IMR-90 (cell line): ENCODE measurements around the gene SORBS1.

ENCODE experiments used
- BHLHE40 ChIP-seq: fragments of 150-350 bp; IDR thresholded peaks from 2 replicates; pipeline ENCODE4 v1.6.1; 2016; ENCODE audit warnings: mild to moderate bottlenecking, low read depth, low read length
- CEBPB ChIP-seq: IDR thresholded peaks from 2 replicates; pipeline ENCODE4 v1.6.1; 2012; ENCODE audit warnings: low read depth, low read length, improper control_type of control experiment
- POLR2A ChIP-seq: IDR thresholded peaks from 2 replicates; pipeline ENCODE4 v1.6.1; 2012; ENCODE audit warnings: mild to moderate bottlenecking, low read depth, low read length
- RCOR1 ChIP-seq: IDR thresholded peaks from 2 replicates; pipeline ENCODE4 v1.6.1; 2012; ENCODE audit warnings: mild to moderate bottlenecking, low read length, improper control_type of control experiment; ENCODE audit not compliant: insufficient replicate concordance
- TF ChIP-seq, protein P1 (sequence below): conservative IDR thresholded peaks from 2 replicates; pipeline ENCODE4 v1.5.1; 2012; ENCODE audit warnings: mild to moderate bottlenecking, low read depth, low read length, improper control_type of control experiment

DNA sequence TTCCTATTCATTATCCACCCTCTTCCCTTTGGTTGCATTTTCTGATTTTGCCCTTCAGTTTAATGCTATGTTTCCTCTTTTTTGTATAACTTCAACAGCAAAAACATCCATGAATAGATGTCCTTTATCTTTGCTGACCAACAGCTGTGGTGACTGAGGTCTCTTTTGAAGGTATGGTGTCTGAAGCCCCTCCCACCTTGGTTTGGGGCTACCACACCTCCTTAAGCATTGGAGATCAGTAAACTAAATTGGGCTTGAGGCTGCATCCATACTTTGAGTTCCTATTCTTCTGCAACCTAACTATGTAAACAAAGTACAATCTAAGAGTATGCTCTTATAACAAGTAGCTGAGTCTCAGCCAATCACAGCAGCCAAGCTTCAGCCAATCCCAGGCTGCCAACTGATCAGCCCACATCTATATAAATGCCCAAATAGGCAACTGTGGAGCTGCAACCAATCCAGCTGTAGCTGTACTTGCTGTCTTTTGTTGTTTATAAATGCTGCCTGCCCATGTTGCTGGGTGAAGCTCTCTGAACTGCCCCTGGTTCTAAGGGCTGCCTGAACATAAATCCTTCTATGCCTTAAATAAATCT, 201.0 kb downstream of the SORBS1 start:
- TF ChIP-seq, protein P1, sequence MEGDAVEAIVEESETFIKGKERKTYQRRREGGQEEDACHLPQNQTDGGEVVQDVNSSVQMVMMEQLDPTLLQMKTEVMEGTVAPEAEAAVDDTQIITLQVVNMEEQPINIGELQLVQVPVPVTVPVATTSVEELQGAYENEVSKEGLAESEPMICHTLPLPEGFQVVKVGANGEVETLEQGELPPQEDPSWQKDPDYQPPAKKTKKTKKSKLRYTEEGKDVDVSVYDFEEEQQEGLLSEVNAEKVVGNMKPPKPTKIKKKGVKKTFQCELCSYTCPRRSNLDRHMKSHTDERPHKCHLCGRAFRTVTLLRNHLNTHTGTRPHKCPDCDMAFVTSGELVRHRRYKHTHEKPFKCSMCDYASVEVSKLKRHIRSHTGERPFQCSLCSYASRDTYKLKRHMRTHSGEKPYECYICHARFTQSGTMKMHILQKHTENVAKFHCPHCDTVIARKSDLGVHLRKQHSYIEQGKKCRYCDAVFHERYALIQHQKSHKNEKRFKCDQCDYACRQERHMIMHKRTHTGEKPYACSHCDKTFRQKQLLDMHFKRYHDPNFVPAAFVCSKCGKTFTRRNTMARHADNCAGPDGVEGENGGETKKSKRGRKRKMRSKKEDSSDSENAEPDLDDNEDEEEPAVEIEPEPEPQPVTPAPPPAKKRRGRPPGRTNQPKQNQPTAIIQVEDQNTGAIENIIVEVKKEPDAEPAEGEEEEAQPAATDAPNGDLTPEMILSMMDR, result no peak
- TF ChIP-seq POLR2A (no peak), RCOR1 (no peak), CEBPB (no peak), BHLHE40 (no peak)
